ENCODE data around the gene RAPGEFL1. TPM values are rescaled to one million over a fixed set of nuclear protein-coding genes. Genes with fewer than 3 reads are reported as not detected.

The RAPGEFL1 gene
- total RNA-seq, 1 donor from 2014 or later, result 23.8 TPM

DNA sequence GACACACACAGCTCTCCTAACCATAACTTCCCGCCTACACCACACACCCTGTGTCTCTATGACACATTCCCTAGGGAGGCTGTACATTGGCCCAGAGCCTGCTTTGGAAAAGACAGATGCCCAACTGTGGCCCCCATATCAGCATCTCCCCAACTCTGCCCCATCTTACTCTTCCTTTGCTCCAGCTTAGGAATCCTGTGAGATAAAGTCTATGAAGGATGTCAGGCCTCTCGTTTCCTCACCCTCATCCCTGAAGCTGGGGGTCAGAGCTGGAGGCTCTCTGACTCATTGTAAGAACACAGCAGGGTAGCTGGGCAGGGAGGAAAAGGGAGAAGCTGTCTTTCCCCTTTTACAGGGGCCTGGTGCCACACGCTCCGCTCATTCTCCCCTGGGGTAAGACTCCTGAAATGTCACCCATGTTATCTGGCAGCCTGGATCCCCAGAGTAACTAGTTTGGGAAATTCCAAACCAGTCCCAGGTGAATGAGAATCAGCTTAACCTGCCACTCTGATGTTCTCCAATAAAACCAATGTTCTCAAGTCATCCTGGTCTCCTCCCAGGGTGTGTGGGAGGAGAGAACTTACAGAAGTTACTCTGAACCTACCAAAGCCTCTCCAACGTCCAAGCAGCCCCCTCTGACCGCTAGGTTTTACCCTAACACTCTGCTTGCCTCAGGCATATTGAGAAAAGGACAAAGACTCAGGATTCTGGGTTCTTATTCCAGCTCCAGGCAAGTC, 2.8 kb downstream of the RAPGEFL1 start:
- Mint-ChIP-seq H3K9me3 (no peaks in the 10 kb centered on the region), H3K27ac (no peak overlapping the region), H3K4me1 (peaks cover 15% of the 10 kb centered on the region), H3K4me3 (peak overlapping the region; percentile 38), H3K27me3 (ENCODE audit: low read depth) (no peaks in the 10 kb centered on the region), H3K36me3 (peaks cover 6% of the 10 kb centered on the region)
- no peak for DNase-seq (ENCODE audit: low spot score in 2 of 2, unreplicated experiment in 2 of 2)
- TF ChIP-seq, protein P1, sequence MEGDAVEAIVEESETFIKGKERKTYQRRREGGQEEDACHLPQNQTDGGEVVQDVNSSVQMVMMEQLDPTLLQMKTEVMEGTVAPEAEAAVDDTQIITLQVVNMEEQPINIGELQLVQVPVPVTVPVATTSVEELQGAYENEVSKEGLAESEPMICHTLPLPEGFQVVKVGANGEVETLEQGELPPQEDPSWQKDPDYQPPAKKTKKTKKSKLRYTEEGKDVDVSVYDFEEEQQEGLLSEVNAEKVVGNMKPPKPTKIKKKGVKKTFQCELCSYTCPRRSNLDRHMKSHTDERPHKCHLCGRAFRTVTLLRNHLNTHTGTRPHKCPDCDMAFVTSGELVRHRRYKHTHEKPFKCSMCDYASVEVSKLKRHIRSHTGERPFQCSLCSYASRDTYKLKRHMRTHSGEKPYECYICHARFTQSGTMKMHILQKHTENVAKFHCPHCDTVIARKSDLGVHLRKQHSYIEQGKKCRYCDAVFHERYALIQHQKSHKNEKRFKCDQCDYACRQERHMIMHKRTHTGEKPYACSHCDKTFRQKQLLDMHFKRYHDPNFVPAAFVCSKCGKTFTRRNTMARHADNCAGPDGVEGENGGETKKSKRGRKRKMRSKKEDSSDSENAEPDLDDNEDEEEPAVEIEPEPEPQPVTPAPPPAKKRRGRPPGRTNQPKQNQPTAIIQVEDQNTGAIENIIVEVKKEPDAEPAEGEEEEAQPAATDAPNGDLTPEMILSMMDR (IDR thresholded peaks at IDR 0.05; ENCODE audit: unreplicated experiment), result no peak

DNA sequence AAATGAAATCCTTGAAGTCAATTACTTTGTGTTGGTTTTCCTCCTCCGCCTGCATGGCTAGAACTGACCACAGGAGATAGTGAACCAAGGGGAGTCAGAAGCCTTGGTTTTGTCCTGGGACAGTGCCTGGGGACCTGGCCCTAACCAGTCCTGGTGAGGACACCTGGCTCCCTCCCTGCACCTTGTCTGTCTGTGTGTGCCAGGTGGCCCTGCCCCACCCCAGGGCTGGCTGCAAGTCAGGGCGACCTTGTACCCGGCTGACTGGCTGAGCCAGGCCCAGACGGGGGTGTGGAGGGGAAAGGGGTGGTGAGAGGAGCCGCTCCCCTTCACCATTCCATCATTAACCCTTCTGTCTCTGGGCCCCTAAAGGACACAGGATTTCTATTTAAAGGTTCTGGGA, 3.4 kb downstream of the RAPGEFL1 start:
- Mint-ChIP-seq H3K9me3 (no peaks in the 10 kb centered on the region), H3K4me1 (peaks cover 15% of the 10 kb centered on the region), H3K4me3 (no peak overlapping the region), H3K27ac (no peak overlapping the region), H3K36me3 (peaks cover 5% of the 10 kb centered on the region), H3K27me3 (ENCODE audit: low read depth) (no peaks in the 10 kb centered on the region)
- DNase-seq (ENCODE audit: low spot score in 2 of 2, unreplicated experiment in 2 of 2), result no peak
- TF ChIP-seq, protein P1 (IDR thresholded peaks at IDR 0.05; ENCODE audit: unreplicated experiment), result no peak

DNA sequence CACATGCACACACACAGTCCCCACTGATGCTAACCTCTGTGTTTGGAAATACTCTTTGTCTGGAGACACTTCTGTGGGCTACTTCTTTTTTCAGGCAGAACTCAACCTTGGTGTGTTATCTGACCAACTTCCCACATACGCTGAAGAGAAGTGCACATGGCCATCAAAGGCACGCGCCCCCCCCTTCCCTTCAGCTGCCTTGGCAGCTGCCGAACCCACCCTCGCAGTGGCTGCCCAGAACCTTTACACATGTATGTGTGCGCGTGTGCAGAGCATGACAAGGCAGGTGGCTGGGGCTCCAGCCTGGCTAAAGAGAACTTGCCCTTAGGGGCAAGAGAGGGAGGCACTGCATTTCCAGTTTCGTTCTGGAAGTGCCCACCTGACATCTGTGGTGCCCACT, 3.9 kb downstream of the RAPGEFL1 start:
- TF ChIP-seq, protein P1 (IDR thresholded peaks at IDR 0.05; ENCODE audit: unreplicated experiment), result no peak
- DNase-seq (ENCODE audit: low spot score in 2 of 2, unreplicated experiment in 2 of 2), result no peak
- Mint-ChIP-seq H3K36me3 (peaks cover under 1% of the 10 kb centered on the region), H3K27ac (no peak overlapping the region), H3K4me1 (peaks cover 13% of the 10 kb centered on the region), H3K27me3 (ENCODE audit: low read depth) (no peaks in the 10 kb centered on the region), H3K9me3 (no peaks in the 10 kb centered on the region), H3K4me3 (no peak overlapping the region)

DNA sequence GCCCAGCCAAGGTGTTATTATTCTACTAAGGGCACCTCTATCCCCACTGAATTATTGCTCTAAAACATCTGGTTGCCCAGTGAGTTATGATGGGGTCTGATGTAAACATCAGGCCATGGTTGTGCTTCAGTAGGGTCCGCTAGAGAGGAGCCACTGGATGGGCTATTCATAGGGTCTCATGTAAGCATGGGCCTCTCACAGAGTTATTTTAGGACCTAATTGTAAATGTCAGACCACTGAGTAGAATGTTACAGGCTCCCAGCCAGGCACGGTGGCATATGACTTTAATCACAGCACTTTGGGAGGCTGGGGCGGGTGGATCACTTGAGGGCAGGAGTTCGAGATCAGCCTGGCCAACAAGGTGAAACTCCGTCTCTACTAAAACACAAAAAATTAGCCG, 5.3 kb downstream of the RAPGEFL1 start:
- no peak overlapping the region for H3K27ac Mint-ChIP-seq
- no peaks in the 10 kb centered on the region for H3K27me3 Mint-ChIP-seq (ENCODE audit: low read depth)
- H3K4me3 Mint-ChIP-seq, result no peak overlapping the region
- no peaks in the 10 kb centered on the region for H3K9me3 Mint-ChIP-seq
- no peak for DNase-seq (ENCODE audit: low spot score in 2 of 2, unreplicated experiment in 2 of 2)
- peaks cover 3% of the 10 kb centered on the region for H3K4me1 Mint-ChIP-seq
- TF ChIP-seq, protein P1 (IDR thresholded peaks at IDR 0.05; ENCODE audit: unreplicated experiment), result no peak
- no peaks in the 10 kb centered on the region for H3K36me3 Mint-ChIP-seq

DNA sequence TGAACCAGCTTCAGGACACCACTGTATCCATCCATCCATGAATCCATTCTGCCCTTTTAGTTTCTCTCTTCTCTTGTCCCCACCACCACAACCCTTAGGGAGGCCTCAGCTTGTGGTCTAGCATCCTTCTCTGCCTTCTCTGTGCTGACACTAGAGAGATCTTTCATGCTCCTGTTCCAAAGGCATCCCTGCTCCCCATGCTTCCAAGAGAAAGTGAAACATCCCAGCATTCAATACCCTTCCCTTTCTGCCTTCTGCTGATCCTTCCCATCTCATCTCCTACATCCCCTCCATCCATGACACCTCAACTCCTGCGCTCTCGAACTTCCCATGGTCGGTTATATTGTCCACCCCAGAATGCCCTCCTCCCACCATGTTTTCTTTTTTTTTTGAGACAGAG, 10.0 kb downstream of the RAPGEFL1 start:
- DNase-seq (ENCODE audit: low spot score in 2 of 2, unreplicated experiment in 2 of 2), result no peak
- Mint-ChIP-seq H3K4me1 (peaks cover 9% of the 10 kb centered on the region), H3K27ac (no peak overlapping the region), H3K36me3 (peaks cover 4% of the 10 kb centered on the region), H3K4me3 (no peak overlapping the region), H3K9me3 (no peaks in the 10 kb centered on the region), H3K27me3 (ENCODE audit: low read depth) (peaks cover 2% of the 10 kb centered on the region)
- TF ChIP-seq, protein P1 (IDR thresholded peaks at IDR 0.05; ENCODE audit: unreplicated experiment), result no peak

Data from mesothelial cell of epicardium (in vitro differentiated cells).